Pulmonary artery endothelial cell (primary cell): ENCODE data around the gene VPS41. TPM values are rescaled to one million over a fixed set of nuclear protein-coding genes. Genes with fewer than 3 reads are reported as not detected.
"Not testable (repeated sequence)": the region's sequence is repeated elsewhere in the genome, so short reads cannot be mapped to it uniquely, and the experiment has no call there.

Experiments
- DNase-seq: peaks from one replicate; pipeline ENCODE4 v3.0.0-alpha.2; 2011; ENCODE audit warnings: low read depth, low spot score
- total RNA-seq: library from RNA; depleted of rRNA; stranded (reverse); fragments of >200 nt; gene quantifications from 2 replicates; pipeline ENCODE4 v1.2.3, GENCODE V29; 2014

The VPS41 gene
- total RNA-seq, 1 donor from 2014 or later = 58.2 TPM

DNA sequence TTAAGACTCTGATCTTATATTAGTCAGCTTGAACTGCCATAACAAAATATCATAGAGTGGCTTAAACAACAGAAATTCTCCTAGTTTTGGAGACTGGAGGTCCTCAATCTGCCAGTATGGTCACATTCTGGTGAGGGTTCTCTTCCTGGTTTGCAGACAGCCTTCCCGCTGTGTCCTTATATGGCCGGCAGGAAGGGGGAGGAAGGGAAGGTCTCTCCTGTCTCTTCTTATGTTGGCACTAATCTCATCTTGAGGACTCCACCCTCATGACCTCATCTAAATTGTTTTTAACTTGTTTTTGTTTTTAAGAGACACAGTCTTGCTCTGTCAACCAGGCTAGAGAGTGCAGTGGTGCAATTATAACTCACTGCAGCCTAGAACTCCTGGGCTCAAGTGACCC lies 53.1 kb downstream of the VPS41 start:
- DNase-seq = no peak

GRCh38 chr7:38855386-38855785 lies 53.6 kb downstream of the VPS41 start:
- DNase-seq = no peak

- not testable (repeated sequence) for DNase-seq
These were observed 54.0 kb downstream of the VPS41 start for GRCh38 chr7:38854947-38855346.

DNA sequence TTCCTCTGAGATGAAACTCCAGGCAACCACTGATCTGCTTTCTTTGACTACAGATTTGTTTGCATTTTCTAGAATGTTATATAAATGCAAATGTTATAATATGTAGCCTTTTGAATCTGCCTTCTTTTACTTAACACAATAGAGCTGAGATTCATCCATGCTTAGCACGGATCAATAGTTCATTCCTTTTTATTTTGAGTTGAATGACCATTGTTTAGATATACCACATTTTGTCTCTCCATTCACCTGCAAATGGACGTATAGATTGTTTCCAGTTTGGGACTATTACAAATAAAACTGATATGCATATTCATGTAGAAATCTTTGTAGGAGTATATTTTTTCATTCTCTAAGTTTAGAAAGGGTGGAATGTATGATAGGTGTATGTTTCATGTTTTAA lies 57.7 kb downstream of the VPS41 start:
- DNase-seq = no peak

- no peak for DNase-seq
These were observed 62.7 kb downstream of the VPS41 start for GRCh38 chr7:38846280-38846679.

GRCh38 chr7:38844952-38845563 lies 63.9 kb downstream of the VPS41 start:
- DNase-seq = no peak

- no peak for DNase-seq
These were observed 66.2 kb downstream of the VPS41 start for GRCh38 chr7:38842746-38843145.

GRCh38 chr7:38840736-38841460 lies 68.1 kb downstream of the VPS41 start:
- no peak for DNase-seq

DNA sequence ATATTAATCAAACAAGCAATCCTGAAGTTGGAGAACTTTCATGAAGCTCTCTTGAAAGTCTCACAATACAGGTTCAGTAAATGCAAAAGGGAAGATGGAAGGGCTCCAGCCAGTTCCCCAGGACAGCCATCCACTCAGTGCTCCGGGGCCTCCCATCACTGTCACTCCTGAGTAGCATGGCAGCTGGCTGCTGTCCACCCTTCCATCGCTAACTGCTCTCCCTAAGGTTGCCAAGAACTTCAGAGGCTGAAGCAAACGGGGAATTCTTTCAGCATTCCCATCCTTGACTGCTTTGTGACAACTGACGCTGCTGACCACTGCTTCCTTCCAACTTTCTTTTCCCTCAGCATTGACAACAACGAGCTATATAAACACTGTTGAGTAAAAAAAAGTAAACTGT lies 69.1 kb downstream of the VPS41 start:
- DNase-seq = no peak

DNA sequence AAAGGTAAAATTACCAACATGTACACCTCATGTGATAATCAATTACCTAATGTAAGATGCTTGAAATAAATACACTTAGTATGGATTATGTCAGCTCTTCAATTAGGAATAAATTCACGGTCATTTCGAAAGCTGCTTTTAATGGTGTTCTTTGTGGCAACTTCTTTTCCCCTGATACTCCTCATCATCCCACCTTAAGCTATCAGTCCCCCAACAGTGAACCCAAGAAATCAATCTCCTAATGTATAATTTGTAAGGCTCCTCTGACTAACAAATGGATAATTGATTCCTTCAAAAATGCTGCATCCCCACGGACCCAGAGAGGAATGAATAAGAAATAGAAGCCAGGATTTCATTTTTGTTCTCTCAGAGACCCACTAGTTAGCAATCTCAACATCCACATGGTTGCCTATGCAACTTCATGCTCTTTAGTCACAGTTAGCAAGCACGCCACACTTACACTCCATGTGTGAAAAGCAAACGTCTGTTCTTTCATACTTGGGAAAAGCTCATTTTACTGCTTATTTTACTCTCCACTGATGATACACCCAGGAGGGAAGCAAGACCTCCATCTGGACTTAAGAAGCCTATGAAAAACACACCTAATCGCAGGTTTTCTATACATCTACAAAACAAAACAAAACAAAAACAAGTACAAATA lies 70.1 kb downstream of the VPS41 start:
- no peak for DNase-seq

DNA sequence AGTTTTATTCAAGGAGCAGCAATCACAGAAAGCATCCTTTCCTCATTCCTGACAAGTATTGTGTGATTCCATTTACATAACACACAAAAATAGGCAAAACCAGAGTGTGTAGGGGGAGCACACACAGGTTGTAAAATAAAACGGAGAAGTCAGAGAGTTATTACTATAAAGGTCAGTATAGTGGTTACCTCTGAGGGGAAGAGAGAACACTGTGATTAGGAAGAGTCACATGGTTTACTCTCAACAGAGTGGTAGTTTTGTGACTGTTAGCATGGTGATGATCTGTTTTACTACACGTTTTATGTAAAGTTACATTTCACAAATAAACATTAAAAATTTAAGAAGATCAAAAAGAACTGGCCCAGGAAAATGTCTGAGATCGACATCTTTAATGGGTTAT lies 74.6 kb downstream of the VPS41 start:
- no peak for DNase-seq

DNA sequence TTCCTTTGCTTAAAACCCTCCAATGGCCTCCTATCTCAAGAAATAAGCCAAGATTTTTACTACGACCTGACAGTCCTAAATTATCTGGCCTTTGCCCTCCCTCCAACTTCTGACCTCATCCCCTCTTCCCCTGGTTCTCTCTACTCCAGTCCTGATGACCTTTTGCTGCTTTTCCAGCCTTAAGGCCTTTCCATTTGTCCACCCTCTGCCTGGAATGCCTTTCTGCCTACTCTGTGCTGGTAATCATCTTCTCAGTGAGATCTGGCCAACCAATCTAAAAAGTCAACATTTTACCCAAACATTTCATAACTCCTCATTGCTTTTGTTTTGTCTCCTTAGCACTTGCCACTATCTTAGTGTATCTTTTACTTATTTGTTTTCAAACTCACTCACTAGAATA lies 75.7 kb downstream of the VPS41 start:
- no peak for DNase-seq

- no peak for DNase-seq
These were observed 77.6 kb downstream of the VPS41 start for GRCh38 chr7:38831259-38831996.

DNA sequence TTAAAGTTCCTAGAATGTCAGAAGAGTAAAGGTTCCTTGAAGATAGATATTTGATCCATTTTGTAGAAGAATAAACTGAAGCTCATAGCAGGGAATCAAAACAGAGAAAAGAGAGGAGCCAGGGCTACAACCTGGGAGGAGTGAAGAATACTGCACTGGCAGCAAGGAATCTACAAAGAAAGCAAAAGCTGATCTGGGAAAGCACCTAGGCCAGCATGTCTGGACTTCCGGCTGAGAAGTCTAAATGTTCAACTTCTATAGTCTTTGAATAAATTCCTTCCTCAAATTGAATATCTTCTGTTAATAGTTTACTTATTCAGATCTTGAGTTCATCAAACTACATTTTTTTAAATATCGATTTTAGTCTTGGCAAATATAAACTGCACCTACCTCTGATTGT lies 78.2 kb downstream of the VPS41 start:
- DNase-seq = no peak

- no peak for DNase-seq
These were observed 79.4 kb downstream of the VPS41 start for GRCh38 chr7:38829488-38830165.

DNA sequence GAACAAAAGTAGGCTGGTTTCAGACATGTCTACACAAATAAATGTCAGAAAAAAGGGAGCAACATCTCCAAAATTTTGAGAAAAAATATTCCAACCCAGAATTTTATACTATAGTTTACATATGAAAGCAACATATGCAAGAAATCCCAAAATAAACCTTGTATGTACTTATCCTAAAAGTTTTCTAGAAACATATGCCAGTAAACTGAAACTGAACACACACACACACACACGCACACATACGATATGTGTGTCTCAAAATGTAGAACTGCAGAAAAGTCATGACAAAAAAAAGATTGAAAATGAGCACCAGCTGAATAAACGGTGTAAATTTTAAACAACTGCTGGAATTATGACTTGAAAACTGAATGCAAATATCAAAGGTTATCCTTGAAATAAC lies 81.0 kb downstream of the VPS41 start:
- DNase-seq = no peak

DNA sequence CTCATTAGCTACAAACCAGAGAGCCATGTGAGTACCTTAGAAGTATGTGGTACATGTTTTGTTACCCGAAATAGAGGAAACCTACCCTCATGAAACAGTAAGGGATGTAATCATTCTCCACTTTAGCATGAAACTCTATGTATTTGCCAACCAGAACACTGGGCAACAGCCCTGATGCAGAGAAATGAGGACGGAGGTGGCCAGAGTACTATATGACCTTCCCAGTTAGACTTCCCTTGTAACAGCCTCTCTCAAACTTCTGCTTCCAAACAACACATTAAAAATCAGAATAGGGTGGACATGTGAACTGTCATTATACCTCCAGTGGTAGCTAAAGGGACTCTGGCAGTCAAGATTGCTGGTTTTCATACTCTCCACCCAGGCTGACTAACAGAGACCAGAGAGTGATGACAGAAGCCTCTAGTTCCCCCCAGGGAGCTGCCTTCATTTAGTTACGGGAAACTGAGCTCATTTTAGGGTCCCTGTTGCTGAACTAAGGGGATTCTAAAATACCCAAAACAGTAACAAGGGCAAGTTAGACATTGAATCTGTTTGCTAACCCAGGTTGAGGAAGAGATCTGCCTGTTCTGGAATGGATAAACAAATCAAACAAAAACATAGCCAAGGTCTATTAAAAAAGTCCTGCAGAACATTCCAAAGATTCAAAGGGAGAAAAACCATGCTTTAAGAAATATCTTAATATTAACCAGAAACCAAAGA lies 83.1 kb downstream of the VPS41 start:
- DNase-seq = no peak

DNA sequence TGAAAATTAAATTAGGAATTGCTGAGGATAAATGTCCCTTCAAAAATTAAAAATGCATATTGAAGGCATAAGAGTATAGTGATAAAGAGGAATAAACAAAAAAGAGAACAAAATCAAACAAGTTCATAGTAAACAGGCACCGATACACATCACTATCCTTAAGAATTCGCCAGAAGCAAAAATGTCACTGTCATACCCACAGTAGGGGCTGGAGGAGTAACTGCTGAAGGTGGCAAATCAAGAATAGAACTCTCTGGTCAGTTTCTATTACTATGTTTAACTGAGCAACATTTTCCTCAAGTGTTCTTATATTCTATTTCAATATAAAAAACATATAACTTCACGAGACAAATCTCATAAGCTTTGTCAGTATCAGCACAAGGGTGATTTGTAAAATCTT lies 84.0 kb downstream of the VPS41 start:
- no peak for DNase-seq

DNA sequence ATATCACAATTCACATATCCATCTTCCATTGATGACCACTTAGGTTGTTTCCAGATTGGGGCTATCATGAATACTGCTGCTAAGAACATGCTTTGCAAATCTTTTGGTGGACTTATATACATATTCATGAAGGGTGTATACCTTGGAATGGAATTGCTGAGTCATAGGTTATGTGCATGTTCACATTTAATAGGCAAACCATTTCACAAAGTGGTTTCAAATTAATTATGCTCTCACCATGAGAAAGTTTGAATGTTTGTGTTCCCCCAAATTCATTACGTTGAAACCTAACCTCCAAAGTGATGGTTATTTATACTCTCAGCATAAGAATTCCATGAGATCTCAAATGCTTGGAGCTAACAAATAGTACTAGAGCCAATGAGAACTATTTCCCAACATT lies 86.4 kb downstream of the VPS41 start:
- no peak for DNase-seq

- DNase-seq = no peak
These were observed 88.4 kb downstream of the VPS41 start for GRCh38 chr7:38820571-38820970.

DNA sequence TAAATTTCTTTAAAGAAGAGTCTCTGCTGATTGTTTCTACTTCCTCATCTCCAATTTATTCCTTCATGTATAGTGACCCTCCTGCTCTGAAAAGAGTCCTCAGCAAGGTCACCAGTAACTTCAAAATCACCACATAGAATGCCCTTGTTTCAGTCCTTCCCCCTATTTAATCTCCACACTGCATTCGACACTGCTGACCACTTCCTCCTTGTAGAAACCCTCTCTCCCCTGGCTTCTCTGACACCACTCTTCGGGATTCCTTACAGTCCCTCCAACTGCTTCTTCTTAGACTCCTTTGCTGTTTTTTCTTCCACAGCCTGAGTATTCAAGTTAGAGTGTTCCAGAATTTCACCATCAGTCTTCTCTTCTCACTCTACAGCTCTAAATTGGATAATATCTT lies 89.5 kb downstream of the VPS41 start:
- no peak for DNase-seq
